OCI-LY7 (cell line): ENCODE results near the gene CD59. TPM values are rescaled to one million over a fixed set of nuclear protein-coding genes. Genes with fewer than 3 reads are reported as not detected.

Source experiments
- BruUV-seq: library from RNA; stranded (reverse); fragments of 400-500 nt; replicated peaks from 2 replicates; lab custom pipeline; 2021; lab: Mats Ljungman, UMichigan
- CTCF ChIA-PET: fragments of 300-600 bp; sonication (Branson Sonifier 250); formaldehyde crosslinking; loops from one replicate; lab custom pipeline; 2022; ENCODE audit warnings: antibody characterized with exemption; ENCODE audit not compliant: unreplicated experiment; lab: Charles Lee
- POLR2A ChIA-PET: fragments of 300-600 bp; sonication (Branson Sonifier 250); formaldehyde crosslinking; loops from one replicate; lab custom pipeline; 2022; ENCODE audit warnings: antibody characterized with exemption; lab: Charles Lee
- DNase-seq: peaks from one replicate; pipeline ENCODE4 v3.0.0-alpha.2; 2015; ENCODE audit warnings: low spot score
- H2AFZ ChIP-seq: fragments of 200-600 bp; sonication (generic), shearing (Covaris generic); 2 replicates; pipeline ENCODE4 v1.6.1; 2014; ENCODE audit warnings: mild to moderate bottlenecking, antibody characterized with exemption, low read length, moderate library complexity
- H3K27ac ChIP-seq: fragments of 200-600 bp; sonication (generic); 2 replicates; pipeline ENCODE4 v1.5.1; 2014; ENCODE audit warnings: mixed run types, low read depth, mild to moderate bottlenecking, moderate library complexity, low read length, inconsistent platforms; ENCODE audit not compliant: poor library complexity, severe bottlenecking
- H3K36me3 ChIP-seq: fragments of 200-600 bp; sonication (generic); 2 replicates; pipeline ENCODE4 v1.6.1; 2014; ENCODE audit warnings: mild to moderate bottlenecking, antibody characterized with exemption, low read length, moderate library complexity, mixed read lengths; ENCODE audit not compliant: insufficient read depth
- H3K4me1 ChIP-seq: fragments of 200-600 bp; sonication (generic); 2 replicates; pipeline ENCODE4 v1.5.1; 2014; ENCODE audit warnings: mild to moderate bottlenecking, low read length; ENCODE audit not compliant: insufficient read depth, poor library complexity, severe bottlenecking
- H3K4me2 ChIP-seq: fragments of 200-600 bp; sonication (generic); 2 replicates; pipeline ENCODE4 v1.6.1; 2014; ENCODE audit warnings: mild to moderate bottlenecking, low read length
- H3K4me3 ChIP-seq: fragments of 200-600 bp; sonication (generic); 2 replicates; pipeline ENCODE4 v1.5.1; 2014; ENCODE audit warnings: mild to moderate bottlenecking, low read depth, low read length; ENCODE audit not compliant: poor library complexity, severe bottlenecking
- H3K79me2 ChIP-seq: fragments of 200-600 bp; sonication (generic); 2 replicates; pipeline ENCODE4 v1.6.1; 2016; ENCODE audit warnings: low read depth, mild to moderate bottlenecking, low read length, moderate library complexity, mixed read lengths; ENCODE audit not compliant: insufficient read depth
- H3K9me2 ChIP-seq: fragments of 200-600 bp; sonication (generic); 2 replicates; pipeline ENCODE4 v1.6.1; 2016; ENCODE audit warnings: mild to moderate bottlenecking, low read length, mixed read lengths; ENCODE audit not compliant: insufficient read depth
- H3K9me3 ChIP-seq: fragments of 200-600 bp; sonication (generic); 2 replicates; pipeline ENCODE4 v1.6.1; 2014; ENCODE audit warnings: mild to moderate bottlenecking, mixed run types, low read length, mixed read lengths
- H4K20me1 ChIP-seq: fragments of 200-600 bp; sonication (generic); 2 replicates; pipeline ENCODE4 v1.6.1; 2014; ENCODE audit warnings: mild to moderate bottlenecking, antibody characterized with exemption, low read length, moderate library complexity, mixed read lengths; ENCODE audit not compliant: insufficient read depth
- CTCF ChIP-seq: fragments of 200-600 bp; sonication (generic); conservative IDR thresholded peaks from 2 replicates; pipeline ENCODE4 v1.5.1; 2014; ENCODE audit warnings: mild to moderate bottlenecking, antibody characterized with exemption, low read length, moderate library complexity, mixed read lengths
- EZH2phosphoT487 ChIP-seq: fragments of 200-600 bp; sonication (generic); IDR thresholded peaks from 2 replicates; pipeline ENCODE4 v1.6.1; 2018; ENCODE audit warnings: low read depth, borderline replicate concordance, mild to moderate bottlenecking, mixed run types, antibody characterized with exemption, low read length, moderate library complexity, mixed read lengths
- intact Hi-C: fragments of 100-400 bp; cut with micrococcal nuclease; formaldehyde crosslinking; loops from one replicate; pipeline ENCODE4 v1.10.0; 2022; ENCODE audit not compliant: unreplicated experiment
- total RNA-seq, 2 experiments: library from RNA; depleted of rRNA in 1 of 2; stranded (reverse); fragments of >200 nt in 1 of 2; shearing (Covaris generic) in 1 of 2; gene quantifications; 2 replicates each; pipeline ENCODE4 v1.2.3, GENCODE V29; 2014 to 2022

Gene CD59
- total RNA-seq, 2 experiments from 2014 or later, result 20.2 to 35.5 TPM

GRCh38 chr11:33703234-33703633 lies 33.0 kb downstream of the CD59 start:
- Histone ChIP-seq H3K36me3 (no peaks in the 10 kb centered on the region), H3K4me1 (peaks cover 7% of the 10 kb centered on the region), H4K20me1 (no peaks in the 10 kb centered on the region), H3K9me2 (no peaks in the 10 kb centered on the region), H3K4me2 (no peak overlapping the region), H3K4me3 (no peak overlapping the region), H3K9me3 (no peaks in the 10 kb centered on the region), H2AFZ (no peak overlapping the region), H3K79me2 (no peaks in the 10 kb centered on the region), H3K27ac (no peak overlapping the region)
- DNase-seq, result no peak
- CTCF ChIA-PET, result no interaction called here
- BruUV-seq, result no TSS peak
- no peak for TF ChIP-seq CTCF
- TF ChIP-seq EZH2phosphoT487, result no peak
- intact Hi-C loops, result no loop called here
- POLR2A ChIA-PET, result no interaction called here

GRCh38 chr11:33701302-33702230 lies 34.7 kb downstream of the CD59 start:
- no peaks in the 10 kb centered on the region for H3K79me2 ChIP-seq
- peak overlapping the region; percentile 75 for H3K4me3 ChIP-seq
- no peaks in the 10 kb centered on the region for H4K20me1 ChIP-seq
- no TSS peak for BruUV-seq
- no peaks in the 10 kb centered on the region for H3K9me2 ChIP-seq
- H3K36me3 ChIP-seq, result no peaks in the 10 kb centered on the region
- H3K4me1 ChIP-seq, result peaks cover 10% of the 10 kb centered on the region
- peak overlapping the region; percentile 96 for H2AFZ ChIP-seq
- H3K9me3 ChIP-seq, result no peaks in the 10 kb centered on the region
- no peak overlapping the region for H3K27ac ChIP-seq
- POLR2A ChIA-PET, result interaction anchor here (0.5 to 2.5 kb wide), 9 partner anchors 11 to 541 kb away, joined by 3 to 7 read pairs (median 4); partner anchors contain the start of genes CD59 and CSTF3
- H3K4me2 ChIP-seq, result peak overlapping the region; percentile 80
- CTCF ChIA-PET, result interaction anchor here (2.5 kb wide), 1 partner anchor 41 kb away, joined by 6 read pairs; no protein-coding TSS in a partner anchor
- DNase-seq, result peak; percentile 10
- intact Hi-C loops, result no loop called here
- no peak for TF ChIP-seq CTCF
- TF ChIP-seq EZH2phosphoT487, result no peak
